ENCODE data around the gene TREM1. TPM values are rescaled to one million over a fixed set of nuclear protein-coding genes. Genes with fewer than 3 reads are reported as not detected.

The TREM1 gene
- total and polyA plus RNA-seq, 7 experiments from 2014 or later = 15.9 to 251 TPM; not detected in 5

DNA sequence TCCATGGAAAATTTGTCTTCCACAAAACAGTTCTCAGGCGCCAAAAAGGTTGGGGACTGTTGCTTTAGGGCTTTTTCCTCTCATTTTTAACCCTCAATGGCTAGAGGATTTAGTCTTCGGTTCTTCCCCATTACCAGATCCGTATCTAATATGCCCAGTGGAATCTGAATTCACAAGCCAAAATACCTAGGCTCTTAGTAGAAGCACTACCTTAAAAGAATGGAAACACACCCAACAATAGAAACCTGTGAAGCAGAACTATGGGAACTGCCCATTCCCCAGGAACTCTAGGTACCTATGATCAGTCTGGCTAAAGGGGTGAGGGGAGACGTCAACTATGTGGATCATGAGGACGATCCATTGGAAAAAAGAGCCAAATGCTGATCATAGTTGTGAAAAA, 55.2 kb downstream of the TREM1 start:
- no peak overlapping the region for H3K4me3 ChIP-seq (ENCODE audit: low read length)
- peaks cover 0 to 4% of the 10 kb centered on the region in 2 donors for H3K27me3 ChIP-seq (ENCODE audit: control insufficient read depth in 2 of 2, insufficient read depth in 2 of 2, low read length in 2 of 2)
- ChIA-PET CTCF (no interaction called here), POLR2A (no interaction called here)
- Mint-ChIP-seq H3K36me3 (no peaks in the 10 kb centered on the region), H3K4me1 (peaks cover 0 to 12% (median 6%) of the 10 kb centered on the region in 7 donors), H3K4me3 (no peak overlapping the region), H3K27ac (peak overlapping the region in 1 of 9 donors; percentile 0), H3K27me3 (peaks cover 0 to 37% (median 0%) of the 10 kb centered on the region in 5 donors), H3K9me3 (no peaks in the 10 kb centered on the region)
- no peaks in the 10 kb centered on the region for H3K4me1 ChIP-seq (ENCODE audit: control insufficient read depth in 2 of 2, insufficient read depth in 2 of 2, low read length in 2 of 2)
- no peak overlapping the region for H3K27ac ChIP-seq (ENCODE audit: low read depth, low read length)
- DNase-seq = no peak
- no peaks in the 10 kb centered on the region for H3K9me3 ChIP-seq (ENCODE audit: control insufficient read depth in 2 of 3, low read length in 3 of 3)
- intact Hi-C loops (cut with micrococcal nuclease) = no loop called here
- no peaks in the 10 kb centered on the region for H3K36me3 ChIP-seq (ENCODE audit: control insufficient read depth in 2 of 3, insufficient read depth in 3 of 3, low read length in 3 of 3)
- no peak for ATAC-seq

DNA sequence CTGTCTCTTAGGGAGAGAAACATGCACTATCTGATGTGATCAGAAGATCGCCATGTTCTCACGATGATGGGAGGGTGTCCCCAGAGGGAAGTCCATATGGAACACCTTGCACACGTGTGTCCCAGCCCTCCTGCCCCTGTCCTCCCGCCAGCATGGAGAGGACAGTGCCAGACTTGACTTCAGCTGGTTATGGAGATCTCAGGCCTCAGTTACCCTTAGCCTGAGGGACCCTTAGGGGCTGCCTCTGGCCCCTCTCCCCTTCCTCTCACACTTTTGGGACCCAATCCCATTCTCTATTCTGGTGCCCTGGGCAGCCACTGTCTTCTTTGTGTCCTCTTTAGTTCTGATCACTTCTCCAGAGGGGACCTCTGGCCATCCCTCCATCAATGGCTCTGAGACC, 56.8 kb downstream of the TREM1 start:
- H3K27ac Mint-ChIP-seq = no peak overlapping the region
- H3K27me3 ChIP-seq (ENCODE audit: control insufficient read depth in 2 of 2, insufficient read depth in 2 of 2, low read length in 2 of 2) = peaks cover 0 to 4% of the 10 kb centered on the region in 2 donors
- ATAC-seq (no peak), DNase-seq (no peak)
- CTCF ChIA-PET = no interaction called here
- H3K9me3 Mint-ChIP-seq = no peaks in the 10 kb centered on the region
- no peak overlapping the region for H3K4me3 ChIP-seq (ENCODE audit: low read length)
- H3K36me3 ChIP-seq (ENCODE audit: control insufficient read depth in 2 of 3, insufficient read depth in 3 of 3, low read length in 3 of 3) = no peaks in the 10 kb centered on the region
- POLR2A ChIA-PET = no interaction called here
- peaks cover 0 to 5% (median 1%) of the 10 kb centered on the region in 7 donors for H3K4me1 Mint-ChIP-seq
- no peak overlapping the region for H3K4me3 Mint-ChIP-seq
- peaks cover 0 to 3% (median 0%) of the 10 kb centered on the region in 5 donors for H3K36me3 Mint-ChIP-seq
- H3K4me1 ChIP-seq (ENCODE audit: control insufficient read depth in 2 of 2, insufficient read depth in 2 of 2, low read length in 2 of 2) = no peaks in the 10 kb centered on the region
- H3K27me3 Mint-ChIP-seq = peaks cover 0 to 45% (median 5%) of the 10 kb centered on the region in 5 donors
- intact Hi-C loops (cut with micrococcal nuclease) = no loop called here
- no peaks in the 10 kb centered on the region for H3K9me3 ChIP-seq (ENCODE audit: control insufficient read depth in 2 of 3, low read length in 3 of 3)
- H3K27ac ChIP-seq (ENCODE audit: low read depth, low read length) = no peak overlapping the region

DNA sequence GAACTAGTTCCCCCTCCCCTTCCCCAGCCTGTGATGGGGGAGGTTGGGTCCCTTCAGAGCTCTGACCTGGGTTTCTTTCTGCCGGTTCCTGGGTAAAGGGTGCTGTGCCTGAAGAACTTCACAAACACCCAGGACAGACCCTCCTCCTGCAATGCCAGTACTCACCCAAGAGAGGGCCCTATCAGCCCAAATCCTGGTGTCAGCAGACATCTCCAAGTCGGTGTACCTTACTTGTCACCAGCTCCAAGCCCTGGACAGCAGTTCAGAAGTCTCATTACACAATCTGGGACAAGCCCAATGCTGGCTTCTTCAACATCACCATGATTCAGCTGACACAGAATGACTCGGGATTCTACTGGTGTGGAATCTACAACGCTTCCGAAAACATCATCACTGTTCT, 57.9 kb downstream of the TREM1 start:
- no peak overlapping the region for H3K4me3 Mint-ChIP-seq
- Histone ChIP-seq H3K4me1 (ENCODE audit: control insufficient read depth in 2 of 2, insufficient read depth in 2 of 2, low read length in 2 of 2) (no peaks in the 10 kb centered on the region), H3K27ac (ENCODE audit: low read depth, low read length) (no peak overlapping the region), H3K9me3 (ENCODE audit: control insufficient read depth in 2 of 3, low read length in 3 of 3) (no peaks in the 10 kb centered on the region), H3K36me3 (ENCODE audit: control insufficient read depth in 2 of 3, insufficient read depth in 3 of 3, low read length in 3 of 3) (no peaks in the 10 kb centered on the region), H3K27me3 (ENCODE audit: control insufficient read depth in 2 of 2, insufficient read depth in 2 of 2, low read length in 2 of 2) (peaks cover 0 to 4% of the 10 kb centered on the region in 2 donors), H3K4me3 (ENCODE audit: low read length) (no peak overlapping the region)
- DNase-seq (no peak), ATAC-seq (peak; percentile 90)
- intact Hi-C loops (cut with micrococcal nuclease) = no loop called here
- POLR2A ChIA-PET = no interaction called here
- H3K9me3 Mint-ChIP-seq = no peaks in the 10 kb centered on the region
- no peak overlapping the region for H3K27ac Mint-ChIP-seq
- CTCF ChIA-PET = no interaction called here
- peaks cover 0 to 8% (median 0%) of the 10 kb centered on the region in 5 donors for H3K36me3 Mint-ChIP-seq
- peaks cover 0 to 11% (median 4%) of the 10 kb centered on the region in 7 donors for H3K4me1 Mint-ChIP-seq
- H3K27me3 Mint-ChIP-seq = peaks cover 0 to 44% (median 11%) of the 10 kb centered on the region in 5 donors

DNA sequence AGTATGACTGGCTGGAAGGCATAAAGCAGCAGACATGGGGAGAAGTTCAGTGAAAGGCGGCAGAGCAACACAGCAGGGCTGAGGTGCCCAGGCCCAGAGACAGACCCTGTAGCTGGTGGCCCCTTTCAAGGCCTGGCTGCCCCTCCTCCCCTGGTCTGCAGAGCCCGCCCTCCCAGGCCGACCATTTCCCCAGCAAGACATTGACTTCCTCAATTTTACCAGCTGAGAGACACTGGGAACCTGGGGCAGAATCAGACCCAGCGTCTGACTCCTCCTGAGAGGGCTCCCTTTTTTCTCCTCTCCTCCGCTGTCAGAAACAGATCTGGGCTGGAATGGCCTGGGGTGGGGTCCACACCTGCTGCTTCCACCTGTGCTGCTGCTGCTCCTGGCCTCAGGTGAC, 58.4 kb downstream of the TREM1 start, which contains the start of gene TREML4:
Gene TREML4, plus strand, starts transcription at position 254 of the 400 bp plus-strand sequence. Its CDS starts 79 bp downstream, at position 333.
- Histone ChIP-seq H3K4me1 (ENCODE audit: control insufficient read depth in 2 of 2, insufficient read depth in 2 of 2, low read length in 2 of 2) (no peaks in the 10 kb centered on the region), H3K36me3 (ENCODE audit: control insufficient read depth in 2 of 3, insufficient read depth in 3 of 3, low read length in 3 of 3) (no peaks in the 10 kb centered on the region), H3K27ac (ENCODE audit: low read depth, low read length) (no peak within 1 kb of the TSS), H3K27me3 (ENCODE audit: control insufficient read depth in 2 of 2, insufficient read depth in 2 of 2, low read length in 2 of 2) (peaks cover 0 to 4% of the 10 kb centered on the region in 2 donors), H3K9me3 (ENCODE audit: control insufficient read depth in 2 of 3, low read length in 3 of 3) (no peaks in the 10 kb centered on the region), H3K4me3 (ENCODE audit: low read length) (no peak within 1 kb of the TSS)
- H3K4me3 Mint-ChIP-seq = no peak within 1 kb of the TSS
- no peak for DNase-seq
- peaks cover 0 to 8% (median 0%) of the 10 kb centered on the region in 5 donors for H3K36me3 Mint-ChIP-seq
- ChIA-PET POLR2A (no interaction called here), CTCF (no interaction called here)
- H3K27me3 Mint-ChIP-seq = peaks cover 0 to 44% (median 11%) of the 10 kb centered on the region in 5 donors
- intact Hi-C loops (cut with micrococcal nuclease) = no loop called here
- peaks cover 0 to 11% (median 4%) of the 10 kb centered on the region in 7 donors for H3K4me1 Mint-ChIP-seq
- peak within 1 kb of the TSS in 1 of 9 donors; percentile 37 for H3K27ac Mint-ChIP-seq
- no peaks in the 10 kb centered on the region for H3K9me3 Mint-ChIP-seq
- peak; percentile 62 for ATAC-seq

DNA sequence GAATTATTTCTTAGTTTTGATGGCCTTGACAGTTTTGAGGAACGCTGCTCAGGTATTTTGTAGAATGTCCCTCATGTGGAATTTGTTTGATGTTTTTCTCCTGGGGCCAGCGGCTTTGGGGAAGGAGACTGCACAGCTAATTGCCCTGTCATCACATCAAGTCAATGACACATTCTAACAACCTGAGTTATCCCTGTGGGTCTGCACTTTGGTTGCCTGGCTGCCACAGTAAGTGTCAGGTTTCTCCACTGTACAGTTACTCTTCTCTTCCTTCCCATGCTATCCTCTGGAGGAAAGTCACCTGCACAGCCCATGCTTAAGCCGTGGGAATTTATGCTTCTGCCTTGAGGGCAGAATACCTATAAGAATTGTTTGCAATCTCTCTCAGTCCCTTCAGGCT, 59.7 kb downstream of the TREM1 start:
- H3K27me3 ChIP-seq (ENCODE audit: control insufficient read depth in 2 of 2, insufficient read depth in 2 of 2, low read length in 2 of 2) = peaks cover 0 to 4% of the 10 kb centered on the region in 2 donors
- H3K4me3 ChIP-seq (ENCODE audit: low read length) = no peak overlapping the region
- no peak for DNase-seq
- no peak for ATAC-seq
- Mint-ChIP-seq H3K27me3 (peaks cover 0 to 33% (median 11%) of the 10 kb centered on the region in 5 donors), H3K9me3 (no peaks in the 10 kb centered on the region), H3K4me3 (no peak overlapping the region), H3K36me3 (peaks cover 0 to 8% (median 0%) of the 10 kb centered on the region in 5 donors), H3K4me1 (peaks cover 0 to 12% (median 6%) of the 10 kb centered on the region in 7 donors), H3K27ac (no peak overlapping the region)
- ChIA-PET POLR2A (no interaction called here), CTCF (no interaction called here)
- H3K9me3 ChIP-seq (ENCODE audit: control insufficient read depth in 2 of 3, low read length in 3 of 3) = no peaks in the 10 kb centered on the region
- H3K27ac ChIP-seq (ENCODE audit: low read depth, low read length) = no peak overlapping the region
- no peaks in the 10 kb centered on the region for H3K4me1 ChIP-seq (ENCODE audit: control insufficient read depth in 2 of 2, insufficient read depth in 2 of 2, low read length in 2 of 2)
- intact Hi-C loops (cut with micrococcal nuclease) = no loop called here
- H3K36me3 ChIP-seq (ENCODE audit: control insufficient read depth in 2 of 3, insufficient read depth in 3 of 3, low read length in 3 of 3) = no peaks in the 10 kb centered on the region

DNA sequence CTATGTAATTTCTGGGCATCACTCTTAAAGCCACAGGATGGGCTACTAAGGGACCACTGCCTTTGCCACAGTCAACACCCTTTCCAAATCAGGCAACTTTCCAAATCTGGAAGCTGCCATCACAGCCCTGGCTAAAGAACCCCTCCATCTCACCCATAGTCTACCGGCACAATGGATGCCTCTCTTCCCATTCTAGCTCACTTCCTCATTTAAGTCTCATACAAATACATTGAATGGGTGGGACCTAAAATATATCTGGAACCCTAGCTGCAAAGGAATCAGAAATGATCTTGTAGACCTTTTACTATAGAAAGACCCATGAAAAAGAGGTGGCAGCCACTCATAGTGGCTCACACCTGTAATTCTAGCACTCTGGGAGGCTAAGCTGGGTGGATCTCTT, 61.7 kb downstream of the TREM1 start:
- Mint-ChIP-seq H3K36me3 (peaks cover 0 to 14% (median 0%) of the 10 kb centered on the region in 5 donors), H3K27me3 (peaks cover 0 to 25% (median 11%) of the 10 kb centered on the region in 5 donors), H3K27ac (no peak overlapping the region), H3K9me3 (peaks cover 0 to 4% (median 0%) of the 10 kb centered on the region in 11 donors), H3K4me1 (peaks cover 0 to 14% (median 7%) of the 10 kb centered on the region in 7 donors), H3K4me3 (no peak overlapping the region)
- CTCF ChIA-PET = no interaction called here
- no peak for DNase-seq
- ATAC-seq = no peak
- no peaks in the 10 kb centered on the region for H3K36me3 ChIP-seq (ENCODE audit: control insufficient read depth in 2 of 3, insufficient read depth in 3 of 3, low read length in 3 of 3)
- intact Hi-C loops (cut with micrococcal nuclease) = no loop called here
- H3K27me3 ChIP-seq (ENCODE audit: control insufficient read depth in 2 of 2, insufficient read depth in 2 of 2, low read length in 2 of 2) = peaks cover 0 to 4% of the 10 kb centered on the region in 2 donors
- no peak overlapping the region for H3K27ac ChIP-seq (ENCODE audit: low read depth, low read length)
- POLR2A ChIA-PET = no interaction called here
- H3K4me3 ChIP-seq (ENCODE audit: low read length) = no peak overlapping the region
- no peaks in the 10 kb centered on the region for H3K9me3 ChIP-seq (ENCODE audit: control insufficient read depth in 2 of 3, low read length in 3 of 3)
- no peaks in the 10 kb centered on the region for H3K4me1 ChIP-seq (ENCODE audit: control insufficient read depth in 2 of 2, insufficient read depth in 2 of 2, low read length in 2 of 2)

All from naive thymus-derived CD4-positive, alpha-beta T cell (primary cell).